Measurements from ENCODE around the gene OR6X1. TPM values are rescaled to one million over a fixed set of nuclear protein-coding genes. Genes with fewer than 3 reads are reported as not detected.

Gene OR6X1
- total RNA-seq, 1 donor from 2014 or later = not detected

Other genes with a start within 250 kb of the OR6X1 start
- 1.4 and 8.5 TPM in 2 replicates for gene SCN3B, start 99.9 kb downstream of the OR6X1 start, total RNA-seq
- gene ZNF202, start 12.9 kb downstream of the OR6X1 start, total RNA-seq = 3.6 and 5.4 TPM in 2 replicates
- gene OR6M1, start 51.8 kb upstream of the OR6X1 start, total RNA-seq = not detected in 2 replicates
- gene TMEM225, start 131.2 kb upstream of the OR6X1 start, total RNA-seq = not detected in 2 replicates
- gene OR8D4, start 147.6 kb upstream of the OR6X1 start, total RNA-seq = not detected in 2 replicates
- not detected in 2 replicates for gene OR4D5, start 185.1 kb upstream of the OR6X1 start, total RNA-seq
- gene OR6T1, start 189.3 kb upstream of the OR6X1 start, total RNA-seq = not detected in 2 replicates
- gene OR10S1, start 223.3 kb upstream of the OR6X1 start, total RNA-seq = not detected in 2 replicates
- not detected in 2 replicates for gene OR10G6, start 240.6 kb upstream of the OR6X1 start, total RNA-seq

Data from dermis microvascular lymphatic vessel endothelial cell (primary cell).